ENCODE data around the gene CRADD. TPM values are rescaled to one million over a fixed set of nuclear protein-coding genes. Genes with fewer than 3 reads are reported as not detected.
A peak's percentile ranks its signal among the peaks of the same experiment; 100 is the strongest.

Gene CRADD
- total RNA-seq, 2 donors from 2014 or later: 7.7 to 9.1 TPM

GRCh38 chr12:93856611-93857010 is 179.4 kb downstream of the CRADD start:
- H3K36me3 ChIP-seq (ENCODE audit: control insufficient read depth, insufficient read depth, low read length): no peaks in the 10 kb centered on the region
- peaks cover 13% of the 10 kb centered on the region for H3K4me1 ChIP-seq (ENCODE audit: control insufficient read depth, insufficient read depth, low read length)
- no peak overlapping the region for H3K4me3 ChIP-seq (ENCODE audit: low read length)
- no peaks in the 10 kb centered on the region for H3K36me3 Mint-ChIP-seq (ENCODE audit: low read depth)
- no peaks in the 10 kb centered on the region for H3K27me3 Mint-ChIP-seq (ENCODE audit: insufficient read depth)
- no peak for DNase-seq
- H3K9me3 ChIP-seq (ENCODE audit: control insufficient read depth, low read length): no peaks in the 10 kb centered on the region
- H3K27ac ChIP-seq (ENCODE audit: low read depth, low read length): no peak overlapping the region
- no peaks in the 10 kb centered on the region for H3K27me3 ChIP-seq (ENCODE audit: control insufficient read depth, insufficient read depth, low read length, poor library complexity, severe bottlenecking)
- H3K9ac ChIP-seq (ENCODE audit: extremely low read depth, low read length, poor library complexity, severe bottlenecking): no peak overlapping the region
- TF ChIP-seq CTCF (conservative IDR thresholded peaks at IDR 0.05): no peak
- no peaks in the 10 kb centered on the region for H3K9me3 Mint-ChIP-seq
- no peak overlapping the region for H3K27ac Mint-ChIP-seq
- peaks cover 35% of the 10 kb centered on the region for H3K4me1 Mint-ChIP-seq
- H3K4me3 Mint-ChIP-seq: no peak overlapping the region

DNA sequence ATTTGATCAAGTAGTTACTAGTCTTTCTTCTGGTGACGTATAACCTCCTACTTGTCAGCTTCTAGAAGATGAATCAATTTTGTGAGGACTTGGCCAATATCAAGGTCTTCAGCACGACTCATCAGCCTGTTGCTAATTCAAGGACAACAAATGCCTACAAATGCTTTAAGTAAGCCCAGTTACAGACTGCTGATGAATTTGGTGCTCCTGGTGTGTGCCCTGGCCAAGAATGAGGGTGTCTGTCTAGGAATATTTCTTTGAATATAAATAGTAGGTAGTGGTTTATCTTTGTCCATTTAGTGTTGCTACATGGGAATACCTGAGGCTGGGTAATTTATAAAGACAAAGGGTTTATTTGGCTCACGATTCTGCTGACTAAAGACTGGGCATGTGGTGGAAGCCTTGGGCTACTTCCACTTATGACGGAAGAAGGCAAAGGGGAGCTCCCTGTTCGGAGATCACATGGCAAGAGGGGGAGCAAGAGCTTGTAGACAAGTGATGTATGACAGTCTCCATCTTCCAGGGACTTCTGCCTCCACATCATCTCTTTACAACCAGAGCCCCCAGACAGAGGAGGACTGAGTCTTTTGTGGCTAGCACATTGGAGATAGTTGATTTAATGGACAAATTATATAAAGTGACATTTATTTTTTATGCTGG is 180.2 kb downstream of the CRADD start:
- H3K36me3 ChIP-seq (ENCODE audit: control insufficient read depth, insufficient read depth, low read length): no peaks in the 10 kb centered on the region
- 89 to 92% methylated on average over 3 to 5 of the region's 5 CpGs for WGBS, 2 experiments (ENCODE audit: insufficient coverage in 1 of 2, insufficient read length in 1 of 2)
- no peak overlapping the region for H3K4me3 ChIP-seq (ENCODE audit: low read length)
- H3K9me3 Mint-ChIP-seq: no peaks in the 10 kb centered on the region
- no peak overlapping the region for H3K27ac Mint-ChIP-seq
- H3K9ac ChIP-seq (ENCODE audit: extremely low read depth, low read length, poor library complexity, severe bottlenecking): no peak overlapping the region
- DNase-seq: no peak
- no peak overlapping the region for H3K4me3 Mint-ChIP-seq
- H3K27me3 Mint-ChIP-seq (ENCODE audit: insufficient read depth): no peaks in the 10 kb centered on the region
- peaks cover 13% of the 10 kb centered on the region for H3K4me1 ChIP-seq (ENCODE audit: control insufficient read depth, insufficient read depth, low read length)
- H3K27me3 ChIP-seq (ENCODE audit: control insufficient read depth, insufficient read depth, low read length, poor library complexity, severe bottlenecking): no peaks in the 10 kb centered on the region
- peak overlapping the region; percentile 77 for H3K27ac ChIP-seq (ENCODE audit: low read depth, low read length)
- H3K36me3 Mint-ChIP-seq (ENCODE audit: low read depth): no peaks in the 10 kb centered on the region
- TF ChIP-seq CTCF (conservative IDR thresholded peaks at IDR 0.05): no peak
- no peaks in the 10 kb centered on the region for H3K9me3 ChIP-seq (ENCODE audit: control insufficient read depth, low read length)
- H3K4me1 Mint-ChIP-seq: peaks cover 43% of the 10 kb centered on the region

DNA sequence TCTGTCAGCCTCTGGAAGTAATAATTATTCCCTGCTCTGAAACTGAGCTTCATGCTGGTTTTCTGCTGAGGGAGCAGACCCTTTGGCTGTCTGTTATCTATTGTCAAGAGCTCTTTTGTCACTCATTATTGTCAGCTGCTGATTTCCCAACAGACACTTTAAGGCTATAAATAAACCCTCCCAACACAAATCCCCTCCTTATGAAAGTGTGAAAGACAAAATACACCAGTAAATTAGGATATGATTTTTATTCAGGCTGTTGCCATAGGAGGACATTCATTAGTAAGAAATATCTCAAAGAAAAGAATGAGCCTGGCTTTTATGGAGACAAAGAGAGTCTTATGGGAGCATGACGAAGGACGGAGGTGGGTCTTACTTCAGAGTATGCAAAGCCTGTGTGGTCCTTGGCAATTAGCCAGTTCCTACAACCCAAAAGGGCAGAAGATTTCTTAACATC is 180.8 kb downstream of the CRADD start:
- Histone ChIP-seq H3K27me3 (ENCODE audit: control insufficient read depth, insufficient read depth, low read length, poor library complexity, severe bottlenecking) (no peaks in the 10 kb centered on the region), H3K9ac (ENCODE audit: extremely low read depth, low read length, poor library complexity, severe bottlenecking) (no peak overlapping the region), H3K4me1 (ENCODE audit: control insufficient read depth, insufficient read depth, low read length) (peaks cover 15% of the 10 kb centered on the region), H3K36me3 (ENCODE audit: control insufficient read depth, insufficient read depth, low read length) (no peaks in the 10 kb centered on the region), H3K9me3 (ENCODE audit: control insufficient read depth, low read length) (no peaks in the 10 kb centered on the region), H3K4me3 (ENCODE audit: low read length) (no peak overlapping the region), H3K27ac (ENCODE audit: low read depth, low read length) (peak overlapping the region; percentile 77)
- H3K27me3 Mint-ChIP-seq (ENCODE audit: insufficient read depth): no peaks in the 10 kb centered on the region
- no peaks in the 10 kb centered on the region for H3K36me3 Mint-ChIP-seq (ENCODE audit: low read depth)
- H3K4me1 Mint-ChIP-seq: peaks cover 49% of the 10 kb centered on the region
- H3K4me3 Mint-ChIP-seq: no peak overlapping the region
- no peaks in the 10 kb centered on the region for H3K9me3 Mint-ChIP-seq
- WGBS, 2 experiments (ENCODE audit: insufficient coverage in 1 of 2, insufficient read length in 1 of 2): 80 to 92% methylated on average over 1 to 2 of the region's 2 CpGs
- DNase-seq: no peak
- no peak for TF ChIP-seq CTCF (conservative IDR thresholded peaks at IDR 0.05)
- H3K27ac Mint-ChIP-seq: no peak overlapping the region
